ENCODE data around the gene SERPINE3. TPM values are rescaled to one million over a fixed set of nuclear protein-coding genes. Genes with fewer than 3 reads are reported as not detected.

Gene SERPINE3
- total RNA-seq, 1 donor from 2014 or later: not detected

DNA sequence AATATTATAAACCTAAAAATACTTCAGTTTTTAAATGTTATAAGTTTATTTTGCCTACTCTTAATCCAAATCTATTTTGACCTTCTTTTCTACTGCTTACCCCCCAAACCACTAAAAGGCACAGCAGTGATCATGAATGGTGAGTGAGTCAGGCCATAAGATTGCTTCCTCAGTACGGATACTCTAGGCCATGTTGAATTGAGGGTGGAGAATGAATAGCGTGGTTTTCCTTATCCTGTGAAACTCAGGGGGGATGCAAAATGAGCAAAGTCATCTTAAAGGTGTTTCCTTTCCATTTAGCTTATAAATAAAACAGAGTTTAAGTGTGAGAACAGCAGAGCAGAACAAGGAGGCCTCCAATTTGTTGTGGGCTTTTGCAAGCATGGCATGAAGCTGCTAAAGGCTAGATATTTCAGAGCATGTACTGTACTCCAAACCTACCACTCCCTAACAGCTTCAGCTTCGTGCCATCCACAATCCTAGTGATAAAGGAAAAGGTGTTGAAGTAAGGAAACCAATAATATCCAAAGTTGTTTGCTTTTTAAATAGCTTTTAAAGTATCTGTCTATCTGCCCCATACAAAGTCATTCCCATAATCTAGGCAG is 25.0 kb downstream of the SERPINE3 start:
- no peak for ATAC-seq

GRCh38 chr13:51370116-51370515 is 30.6 kb downstream of the SERPINE3 start:
- no peak for ATAC-seq

DNA sequence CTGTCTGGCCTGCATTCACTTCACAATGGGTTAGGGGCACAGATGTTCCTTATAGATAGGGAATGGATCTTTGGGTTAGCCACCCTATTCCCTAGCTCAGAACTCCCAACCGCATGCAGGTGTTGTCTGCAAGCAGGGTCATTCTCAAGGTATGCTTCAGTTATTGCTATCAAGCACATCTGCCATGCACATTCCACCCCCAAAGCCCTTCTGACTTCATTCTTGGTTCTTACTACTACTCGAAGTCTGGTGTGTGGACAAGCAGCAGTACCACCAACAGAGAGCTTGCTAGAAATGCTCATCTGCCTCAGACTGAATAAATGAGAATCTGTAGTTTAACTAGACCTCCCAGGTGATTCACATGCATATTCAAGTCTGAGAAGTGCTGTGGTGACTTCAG is 31.3 kb downstream of the SERPINE3 start:
- no peak for ATAC-seq

- ATAC-seq: no peak
Observed at GRCh38 chr13:51371768-51372399, 32.4 kb downstream of the SERPINE3 start.

GRCh38 chr13:51373451-51373850 is 34.0 kb downstream of the SERPINE3 start:
- ATAC-seq: no peak

DNA sequence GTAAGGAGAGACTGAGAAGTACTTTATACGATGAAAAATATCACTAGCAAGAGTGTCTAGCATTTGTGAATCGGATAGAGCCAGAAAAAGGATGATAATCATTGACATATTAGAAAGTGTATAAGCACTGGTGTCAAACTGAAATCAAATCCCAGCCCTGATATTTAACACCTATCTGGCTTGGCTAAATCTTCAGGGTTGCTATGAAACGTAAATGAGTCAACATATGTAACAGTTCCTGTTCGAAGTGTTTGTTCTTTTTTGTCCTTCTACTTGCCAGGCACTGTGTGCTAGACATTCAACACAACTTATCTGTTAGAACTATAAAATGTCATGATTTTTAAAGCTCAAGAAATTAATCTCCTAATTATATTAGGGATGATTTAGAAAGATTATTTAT is 40.8 kb downstream of the SERPINE3 start:
- ATAC-seq: peak; percentile 52

DNA sequence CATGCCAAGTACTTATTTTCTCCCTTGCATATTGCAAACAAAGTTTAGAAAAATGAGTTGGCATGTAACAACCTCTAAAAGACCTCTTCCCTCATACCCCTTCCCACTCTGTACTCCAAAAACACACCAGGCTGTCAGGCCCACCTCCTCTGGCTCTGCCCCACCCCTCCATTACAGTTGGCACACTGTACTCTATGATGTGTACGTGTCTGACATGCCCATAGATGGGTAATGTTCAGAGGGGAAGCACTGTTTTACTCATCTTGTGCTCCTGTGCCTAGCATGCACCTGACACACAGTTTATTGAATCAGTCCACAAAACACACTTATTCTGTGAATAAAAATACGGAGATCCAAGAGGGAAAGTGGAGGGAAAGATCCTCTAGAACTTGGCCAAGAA is 45.6 kb downstream of the SERPINE3 start:
- ATAC-seq: no peak

GRCh38 chr13:51394724-51395123 is 55.2 kb downstream of the SERPINE3 start:
- no peak for ATAC-seq

DNA sequence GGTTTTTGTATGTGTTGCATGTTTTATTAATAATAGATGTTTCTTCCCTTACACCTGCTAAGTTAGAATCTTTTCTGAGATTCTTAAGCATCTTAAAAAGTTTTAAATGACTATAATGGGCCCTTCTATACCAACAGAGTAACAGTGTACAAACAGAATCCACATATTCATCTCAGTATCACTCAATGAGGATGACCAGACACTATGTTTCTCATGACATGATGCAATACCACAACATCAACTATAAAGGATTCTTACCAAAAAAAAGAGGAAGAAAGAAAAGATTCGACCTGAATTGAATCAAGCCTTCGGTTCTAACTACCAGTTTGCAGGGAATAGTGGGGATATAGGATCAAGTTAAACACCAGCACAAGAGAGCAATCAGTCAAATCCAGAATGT is 56.9 kb downstream of the SERPINE3 start:
- no peak for ATAC-seq

DNA sequence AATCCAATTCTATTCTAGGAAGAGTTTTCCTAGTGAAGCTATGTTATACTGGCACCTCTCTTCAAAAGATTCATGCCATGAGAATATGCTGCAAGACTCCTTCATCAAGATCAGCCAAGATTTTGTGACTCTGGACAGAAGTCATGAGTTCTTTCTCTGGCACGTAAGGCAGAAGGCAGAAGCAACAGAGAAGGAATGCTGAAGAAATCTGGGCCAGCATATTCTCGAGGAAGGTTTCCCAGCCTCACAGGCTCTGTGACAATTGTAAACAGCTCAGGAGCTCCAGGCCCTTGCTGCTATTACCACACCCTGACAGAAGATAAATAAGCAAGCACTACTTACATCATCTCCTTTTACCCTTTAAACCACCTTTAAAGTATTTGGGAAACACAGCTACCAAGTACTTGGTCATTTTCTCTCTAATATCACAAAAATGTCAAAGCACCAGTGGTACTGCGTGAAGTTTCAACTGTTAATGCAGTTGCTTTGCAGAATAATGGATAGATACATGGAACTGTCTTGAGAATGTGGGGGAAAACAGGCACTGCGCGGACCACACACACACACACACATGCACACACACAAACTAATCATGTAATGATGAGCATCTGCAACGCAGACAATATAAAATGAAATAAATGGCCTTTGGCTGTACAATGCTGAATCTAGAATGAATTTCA is 57.9 kb downstream of the SERPINE3 start:
- peak; percentile 22 for ATAC-seq

DNA sequence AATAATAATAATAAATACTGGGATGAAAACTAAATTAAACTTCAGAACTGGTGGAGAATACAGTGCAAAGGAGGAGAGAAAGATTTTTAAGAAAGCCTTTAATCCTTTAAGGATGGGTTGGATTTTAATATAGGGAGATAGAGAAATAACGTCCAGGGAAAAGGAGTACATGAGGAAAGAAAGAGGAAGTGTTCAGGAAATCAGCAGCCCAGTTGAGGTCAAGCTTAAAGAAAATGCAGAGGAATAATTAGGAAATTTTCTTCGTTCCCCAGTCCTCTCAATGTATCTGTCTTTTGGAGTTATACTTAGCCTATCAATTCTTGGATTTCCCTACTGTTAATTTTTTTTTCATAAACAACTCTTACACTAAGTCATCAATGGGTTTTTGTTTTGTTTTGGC is 65.7 kb downstream of the SERPINE3 start:
- no peak for ATAC-seq

DNA sequence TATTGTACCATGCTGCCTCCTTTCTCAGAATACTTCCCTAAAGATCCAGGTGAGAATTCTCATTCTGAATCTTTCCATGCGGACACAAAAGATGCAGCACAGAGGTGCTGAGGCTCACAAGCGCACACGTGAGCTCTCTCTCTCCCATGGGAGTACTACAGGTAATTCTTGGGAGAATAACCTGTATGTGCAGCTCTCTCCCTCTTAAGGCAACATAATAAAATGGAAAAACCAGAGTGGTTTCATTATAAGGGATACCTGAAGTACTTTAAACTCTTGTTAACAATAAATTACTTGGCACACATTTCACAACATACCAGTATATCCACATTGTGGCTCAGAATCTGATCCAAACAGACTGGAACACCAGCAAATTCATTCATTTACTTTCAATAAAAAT is 72.9 kb downstream of the SERPINE3 start:
- no peak for ATAC-seq

Other genes starting within 250 kb of the SERPINE3 start
- not detected for gene C13orf42, start 228.4 kb upstream of the SERPINE3 start, total RNA-seq
- gene FAM124A, start 117.3 kb upstream of the SERPINE3 start, total RNA-seq: 0.72 TPM
- 26.5 TPM for gene INTS6, start 113.3 kb downstream of the SERPINE3 start, total RNA-seq
- 15.9 TPM for gene WDFY2, start 244.8 kb downstream of the SERPINE3 start, total RNA-seq